T-helper 9 cell (primary cell): ENCODE results near the gene OTUB2.
A peak's percentile ranks its signal among the peaks of the same experiment; 100 is the strongest.
"Not testable (repeated sequence)": the region's sequence is repeated elsewhere in the genome, so short reads cannot be mapped to it uniquely, and the experiment has no call there.

Experiments used
- DNase-seq: peaks from one replicate; pipeline ENCODE4 v3.0.0-alpha.2; 2020

OTUB2 gene

DNA sequence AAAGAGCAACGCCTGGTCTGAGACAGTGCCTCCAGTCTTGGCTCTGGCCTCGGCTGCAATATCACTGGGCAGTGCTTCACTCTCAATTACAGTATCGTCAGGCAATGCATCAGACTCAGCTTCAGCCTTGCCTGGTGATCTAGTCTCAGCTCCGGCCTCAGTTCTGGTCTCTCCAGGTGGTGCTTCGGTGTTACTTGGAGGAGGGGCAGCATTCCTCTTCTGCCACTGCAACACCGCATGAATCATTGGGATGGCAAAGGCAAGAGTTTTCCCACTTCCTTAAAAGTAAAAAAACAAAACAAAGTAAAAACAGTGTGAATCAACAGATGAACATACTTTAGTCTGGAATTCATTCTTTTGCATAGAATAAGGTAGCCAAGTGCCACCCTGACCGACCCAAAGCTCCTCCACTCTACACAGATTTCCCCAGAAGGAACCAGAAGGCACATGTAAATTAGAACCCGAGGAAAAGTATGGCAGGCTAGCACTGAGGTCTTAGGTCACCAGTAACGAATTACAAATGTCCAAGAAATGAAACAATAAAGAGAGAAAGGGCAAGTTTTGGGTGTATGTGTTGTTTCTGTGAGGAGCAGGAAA, 36.3 kb downstream of the OTUB2 start:
- DNase-seq, result no peak

DNA sequence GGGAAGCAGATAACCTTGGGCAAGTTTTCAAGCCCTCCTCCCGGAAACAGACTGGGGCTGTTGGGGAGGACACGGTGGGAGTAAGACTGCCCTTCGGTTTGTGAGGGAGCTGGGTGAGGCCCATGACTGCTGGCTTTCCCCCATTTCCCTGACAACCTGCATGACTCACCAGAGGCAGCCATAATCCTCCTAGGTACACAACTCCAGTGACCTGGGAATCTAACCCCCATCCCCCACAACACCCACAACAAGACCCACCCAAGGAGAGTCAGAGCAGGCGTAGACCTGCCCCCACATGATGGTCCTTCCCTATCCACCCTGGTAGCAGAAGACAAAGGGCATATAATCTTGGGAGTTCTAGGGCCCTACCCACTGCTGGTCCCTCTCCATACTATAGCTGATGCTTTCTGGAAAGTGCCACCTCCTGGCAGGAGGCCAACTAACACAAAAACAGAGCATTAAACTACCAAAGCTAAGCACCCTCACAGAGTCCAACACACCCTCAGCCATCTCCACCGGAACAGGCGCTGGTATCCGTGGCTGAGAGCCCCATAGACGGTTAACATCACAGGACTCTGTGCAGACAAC, 40.0 kb downstream of the OTUB2 start:
- DNase-seq, result no peak

DNA sequence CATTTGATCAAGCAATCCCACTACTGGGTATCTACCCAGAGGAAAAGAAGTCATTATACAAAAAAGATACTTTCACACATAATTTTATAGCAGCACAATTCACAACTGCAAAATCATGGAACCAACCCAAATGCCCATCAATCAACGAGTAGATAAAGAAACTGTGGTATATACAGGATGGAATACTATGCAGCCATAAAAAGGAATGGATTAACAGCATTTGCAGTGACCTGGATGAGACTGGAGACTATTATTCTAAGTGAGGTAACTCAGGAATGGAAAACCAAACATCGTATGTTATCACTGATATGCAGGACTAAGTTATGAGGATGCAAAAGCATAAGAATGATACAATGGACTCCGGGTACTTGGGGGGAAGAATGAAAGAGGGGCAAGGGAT, 45.9 kb downstream of the OTUB2 start:
- DNase-seq, result not testable (repeated sequence)

DNA sequence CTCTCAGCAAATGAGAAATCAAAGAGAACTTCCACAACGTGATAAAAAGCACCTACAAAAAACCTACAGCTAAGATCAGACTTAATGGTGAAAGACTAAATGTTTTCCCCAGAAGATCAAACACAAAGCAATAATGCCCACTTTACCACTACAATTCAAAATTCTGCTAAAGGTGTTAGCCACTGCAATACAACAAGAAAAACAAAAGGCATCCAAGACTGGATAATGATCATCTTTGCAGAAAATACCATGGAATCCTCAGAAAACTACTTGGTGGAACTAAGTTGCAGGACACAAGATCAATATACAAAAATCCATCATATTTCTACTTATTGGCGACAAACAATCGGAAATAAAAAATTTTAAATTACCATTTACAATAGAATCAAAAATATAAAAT, 48.4 kb downstream of the OTUB2 start:
- DNase-seq, result no peak

DNA sequence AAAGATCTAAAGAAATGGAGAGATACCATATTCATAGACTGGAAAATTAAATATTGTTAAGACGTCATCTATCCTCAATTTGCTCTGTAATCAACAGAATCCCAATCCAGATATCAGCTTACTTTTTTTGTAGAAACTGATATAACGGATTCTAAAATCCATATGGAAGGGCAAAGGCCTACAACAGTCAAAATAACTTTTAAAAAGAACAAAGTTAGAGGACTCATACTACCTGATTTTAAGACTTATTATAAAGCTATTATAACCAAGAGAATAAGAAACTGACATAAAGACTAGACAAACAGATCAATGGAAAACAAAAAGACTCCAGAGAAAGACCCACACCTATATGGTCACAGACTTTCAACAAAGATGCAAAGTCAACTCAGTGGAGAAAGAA, 48.9 kb downstream of the OTUB2 start:
- DNase-seq, result no peak

DNA sequence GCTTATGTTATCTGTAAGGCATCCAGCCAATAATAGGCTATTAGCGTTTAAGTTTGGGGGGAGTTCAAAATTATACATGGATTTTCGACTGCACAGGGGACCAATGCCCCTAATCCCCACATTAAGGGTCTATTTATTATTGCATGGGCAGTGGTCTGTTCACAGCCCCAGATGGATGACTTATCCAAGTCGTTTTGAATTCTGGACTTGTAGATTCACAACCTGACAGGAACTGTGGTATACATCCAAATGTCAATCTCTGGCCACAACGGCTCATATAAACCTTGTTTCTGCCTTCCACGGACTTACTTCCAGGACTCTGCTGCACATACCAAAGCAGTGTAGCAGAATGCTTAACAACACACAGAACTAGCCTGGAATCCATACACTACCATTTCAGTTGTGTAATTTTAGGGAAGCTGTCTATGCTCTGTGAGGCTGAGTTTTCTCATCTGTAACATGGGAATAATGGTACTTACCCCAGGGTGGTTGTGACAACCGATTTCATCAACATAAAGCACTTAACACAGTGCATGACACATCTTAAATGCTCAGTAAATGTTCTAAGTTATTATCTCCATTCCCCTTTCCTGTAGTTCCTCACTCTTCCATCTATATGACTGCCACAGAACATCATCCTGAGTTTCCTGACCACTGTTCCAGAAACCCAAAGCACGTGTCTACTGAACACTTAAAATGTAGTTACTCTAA, 51.1 kb downstream of the OTUB2 start:
- DNase-seq, result no peak

DNA sequence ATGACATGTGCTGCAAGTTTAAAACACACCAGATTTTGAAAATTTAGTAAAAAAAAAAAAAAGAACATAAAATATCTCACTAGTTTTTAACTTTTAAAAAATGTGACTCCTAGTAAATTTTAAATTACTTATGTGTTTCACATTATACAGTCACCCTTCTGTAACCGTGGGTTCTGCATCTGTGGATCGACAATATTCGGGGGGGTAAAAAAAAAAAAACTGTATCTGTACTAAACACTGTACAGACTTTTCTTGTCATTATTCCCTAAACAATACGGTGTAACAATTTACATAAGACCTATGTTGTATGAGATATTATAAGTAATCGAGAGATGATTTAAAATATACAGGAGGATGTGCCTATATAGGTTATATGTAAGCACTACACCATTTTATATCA, 51.7 kb downstream of the OTUB2 start:
- no peak for DNase-seq

DNA sequence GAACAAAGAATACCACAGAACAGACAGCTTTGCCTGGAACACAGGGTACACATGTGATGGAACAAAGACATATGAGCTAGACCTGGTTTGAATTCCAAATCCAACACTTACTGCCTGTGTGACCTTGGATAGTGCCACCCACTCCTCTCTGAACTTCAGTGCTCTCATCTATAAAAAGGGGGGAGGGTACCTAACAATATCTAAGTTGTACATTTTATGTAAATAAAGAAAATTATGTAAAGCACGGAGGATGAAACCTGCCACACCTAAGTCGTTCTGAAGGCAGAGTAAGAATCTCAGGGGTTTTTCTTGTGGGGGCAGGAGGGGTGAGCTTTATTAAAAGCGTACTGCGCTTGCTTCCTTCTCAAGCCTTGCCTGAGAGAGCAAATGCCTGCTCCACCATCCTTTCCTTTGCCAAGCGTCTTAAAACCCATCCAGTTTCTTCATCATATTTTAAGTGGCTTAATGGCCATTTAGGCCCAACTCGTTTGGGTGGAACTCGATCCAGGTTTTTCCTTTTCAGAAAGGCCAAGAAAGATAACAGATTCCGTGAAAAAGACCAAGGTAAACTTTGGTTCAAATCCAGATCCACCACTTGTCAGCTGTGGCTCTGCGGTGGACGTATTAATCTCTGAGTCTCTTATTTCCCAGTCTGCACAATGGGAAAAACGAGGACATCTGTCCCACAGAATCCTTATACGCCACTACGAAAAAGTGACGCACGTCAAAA, 53.9 kb downstream of the OTUB2 start:
- DNase-seq, result no peak

DNA sequence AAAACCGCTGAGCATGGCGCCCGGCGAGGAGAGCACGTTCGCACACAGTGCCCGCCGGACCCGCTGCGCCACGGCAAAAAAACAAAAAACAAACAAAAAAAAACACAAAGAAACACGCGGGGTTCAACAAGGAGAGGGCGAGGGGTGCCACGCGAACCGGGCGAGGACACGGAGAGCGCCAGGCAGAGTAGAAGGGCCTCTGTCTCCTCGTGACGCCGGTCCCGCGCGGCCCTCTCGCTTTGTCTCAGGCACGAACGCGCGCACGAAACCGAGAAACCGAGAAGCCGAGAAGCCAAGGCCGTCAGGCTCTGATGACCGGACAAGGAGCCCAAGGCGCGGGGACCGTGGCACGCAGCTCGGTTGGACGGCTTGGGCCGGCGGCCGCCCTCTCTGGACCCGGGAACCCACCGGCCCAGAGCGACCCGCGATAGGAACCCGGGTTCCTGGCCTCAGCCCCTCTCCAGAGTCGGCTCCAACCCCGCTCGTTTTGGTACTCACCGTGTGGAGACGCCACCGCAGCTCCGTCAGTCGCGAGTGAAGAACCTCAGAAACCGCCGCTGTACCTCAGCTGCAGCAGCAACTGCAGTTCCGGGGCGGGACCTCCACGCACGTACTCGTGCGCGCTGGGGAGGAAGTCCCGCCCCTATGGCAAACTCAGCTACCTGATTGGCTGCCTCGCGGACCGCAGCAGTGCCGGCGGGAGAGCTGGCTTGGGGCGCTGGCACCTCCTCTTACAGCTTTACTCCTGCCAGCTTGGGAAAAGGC, 54.7 kb downstream of the OTUB2 start, which contains the start of the genes DDX24 and IFI27L1:
Gene DDX24 (minus strand): TSS at position 582 of the 765 bp plus-strand sequence. CDS start 1,460 bp downstream, outside the sequence.
Gene IFI27L1 (plus strand): TSS at position 690 of the 765 bp plus-strand sequence. CDS start 15,628 bp downstream, outside the sequence.
- DNase-seq, result peak; percentile 95

DNA sequence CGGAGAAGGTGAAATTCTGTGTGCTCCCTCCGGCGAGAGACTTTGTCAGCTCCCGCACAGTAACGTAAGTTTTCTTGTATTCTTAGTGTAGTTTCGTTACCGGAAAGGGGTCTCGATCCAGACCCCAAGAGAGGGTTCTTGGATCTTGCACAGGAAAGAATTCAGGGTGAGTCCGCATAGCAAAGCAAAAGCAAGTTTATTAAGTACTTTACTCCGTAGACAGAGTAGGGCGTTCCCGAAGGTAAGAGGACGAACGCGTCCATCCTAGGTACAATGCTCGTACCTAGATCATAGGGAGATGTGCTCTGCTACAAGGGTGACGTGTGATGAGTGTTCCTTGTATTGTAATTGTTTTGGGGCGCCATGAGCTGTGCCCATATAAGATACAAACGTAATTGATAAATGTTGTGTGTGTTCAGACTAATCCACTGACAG, 55.3 kb downstream of the OTUB2 start:
- DNase-seq, result no peak

DNA sequence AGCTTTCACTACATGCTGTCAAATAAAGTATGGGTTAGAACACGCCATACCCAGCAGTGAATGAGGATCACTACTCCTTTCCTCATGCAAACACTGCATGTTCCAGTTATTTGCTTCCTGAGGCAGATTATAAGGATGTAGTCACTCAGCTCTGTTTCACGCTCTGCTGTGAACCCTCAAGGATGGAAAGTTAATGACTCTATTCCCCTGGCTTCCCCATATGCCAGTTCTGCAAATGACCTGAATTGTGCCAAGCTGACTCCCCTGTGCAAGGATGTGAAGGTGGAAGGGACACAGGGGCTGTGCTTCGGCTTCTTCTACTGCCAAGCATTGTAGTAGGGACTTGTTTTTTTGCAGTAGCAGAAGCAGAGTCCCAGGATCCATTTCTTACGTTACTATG, 61.8 kb downstream of the OTUB2 start:
- no peak for DNase-seq

DNA sequence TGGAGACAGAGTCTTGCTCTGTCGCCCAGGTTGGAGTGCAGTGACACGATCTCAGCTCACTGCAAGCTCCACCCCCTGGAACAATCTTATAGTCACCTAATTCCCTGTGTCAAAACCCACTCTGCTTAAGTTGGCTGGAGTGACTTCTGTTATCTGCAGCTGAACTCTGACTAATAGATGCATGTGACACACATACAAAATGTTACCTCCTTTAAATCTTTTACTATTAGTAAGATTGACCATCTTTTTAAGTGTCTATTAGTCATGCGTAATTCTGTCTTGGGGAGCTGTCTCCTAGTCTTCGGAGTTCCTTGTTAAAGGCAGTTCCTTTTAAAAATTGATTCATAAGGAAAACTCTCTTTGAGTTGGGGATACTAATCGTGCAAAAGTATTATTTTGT, 62.4 kb downstream of the OTUB2 start:
- no peak for DNase-seq

DNA sequence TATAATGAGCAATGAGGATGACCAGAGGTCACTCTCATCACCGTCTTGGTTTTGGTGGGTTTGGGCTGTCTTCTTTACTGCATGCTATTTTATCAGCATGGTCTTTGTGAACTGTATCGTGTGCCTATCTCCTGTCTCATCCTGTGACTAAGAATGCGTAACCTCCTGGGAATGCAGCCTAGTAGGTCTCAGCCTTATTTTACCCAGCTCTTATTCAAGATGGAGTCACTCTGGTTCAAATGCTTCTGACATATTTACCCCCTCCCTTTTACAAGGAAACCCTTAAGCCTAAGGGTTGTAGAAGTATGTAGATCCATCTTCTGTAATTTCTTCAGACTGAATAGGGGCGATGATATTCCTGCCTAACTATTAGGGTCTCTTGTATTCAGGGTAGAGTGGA, 63.3 kb downstream of the OTUB2 start:
- no peak for DNase-seq

DNA sequence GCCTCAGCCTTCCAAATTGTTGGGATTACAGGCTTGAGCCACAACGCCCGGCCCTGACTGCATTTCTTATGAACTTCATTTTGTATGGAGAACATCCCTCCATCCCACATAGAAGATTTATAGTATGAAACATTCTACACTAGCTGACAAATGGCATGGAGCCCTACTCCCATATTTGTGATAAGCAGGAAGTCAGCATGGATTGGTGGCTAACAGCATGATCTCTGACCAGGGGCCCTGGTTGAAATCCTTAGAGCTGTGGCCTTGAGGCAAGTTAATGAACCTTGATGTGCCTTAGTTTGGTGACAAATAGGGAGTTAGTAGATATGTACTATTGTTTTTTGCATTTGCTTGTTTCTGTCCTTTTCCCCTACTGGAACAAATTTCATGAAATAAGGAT, 67.3 kb downstream of the OTUB2 start:
- no peak for DNase-seq

DNA sequence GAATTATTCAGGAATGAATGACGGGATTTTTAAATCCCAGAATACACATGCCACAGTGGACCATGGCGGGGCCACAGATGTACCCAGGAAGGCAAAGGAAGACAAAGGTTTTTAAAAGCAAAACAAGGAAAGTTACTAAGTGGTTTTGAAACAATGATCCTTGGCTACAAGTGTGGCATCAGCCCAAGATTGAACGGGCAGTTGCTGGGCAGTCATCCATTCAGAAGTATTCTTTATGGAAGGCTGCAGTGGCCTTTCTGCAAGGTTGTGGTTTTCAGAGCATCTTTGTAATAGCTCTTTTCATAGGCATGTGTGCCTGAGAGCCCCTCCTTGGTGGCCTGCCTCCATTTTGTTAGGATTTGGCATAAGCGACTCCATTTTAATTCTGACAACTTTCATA, 71.0 kb downstream of the OTUB2 start:
- DNase-seq, result no peak
